ENCODE data around the gene TMEM92.

Gene TMEM92

GRCh38 chr17:50280068-50280467, 5.8 kb downstream of the TMEM92 start:
- no peak for ATAC-seq
- TF ChIP-seq RARB (CRISPR knock-in tag; IDR thresholded peaks at IDR 0.05): no peak
- TF ChIP-seq ZFP30 (CRISPR knock-in tag; IDR thresholded peaks at IDR 0.05): no peak

- TF ChIP-seq BACH2 (CRISPR knock-in tag; IDR thresholded peaks at IDR 0.05; ENCODE audit: borderline replicate concordance) (no peak), TCF4 (CRISPR knock-in tag; IDR thresholded peaks at IDR 0.05; ENCODE audit: borderline replicate concordance) (no peak), ARNTL (CRISPR knock-in tag; IDR thresholded peaks at IDR 0.05; ENCODE audit: borderline replicate concordance, low read depth) (no peak), PATZ1 (CRISPR knock-in tag; IDR thresholded peaks at IDR 0.05; ENCODE audit: borderline replicate concordance) (no peak), ZNF70 (CRISPR knock-in tag; IDR thresholded peaks at IDR 0.05) (no peak), SNAI2 (CRISPR knock-in tag; IDR thresholded peaks at IDR 0.05) (no peak), RARB (CRISPR knock-in tag; IDR thresholded peaks at IDR 0.05) (no peak), PPARA (CRISPR knock-in tag; IDR thresholded peaks at IDR 0.05; ENCODE audit: borderline replicate concordance) (no peak), ESRRG (CRISPR knock-in tag; IDR thresholded peaks at IDR 0.05) (no peak), ZFP3 (CRISPR knock-in tag; IDR thresholded peaks at IDR 0.05) (no peak), ZNF565 (CRISPR knock-in tag; conservative IDR thresholded peaks at IDR 0.05; ENCODE audit: low read depth) (no peak), TSHZ2 (CRISPR knock-in tag; IDR thresholded peaks at IDR 0.05) (no peak), ISL1 (CRISPR knock-in tag; IDR thresholded peaks at IDR 0.05) (no peak), ZNF8 (CRISPR knock-in tag; IDR thresholded peaks at IDR 0.05) (no peak), CSRNP3 (CRISPR knock-in tag; IDR thresholded peaks at IDR 0.05) (no peak), ZC3H10 (CRISPR knock-in tag; IDR thresholded peaks at IDR 0.05) (no peak)
- ATAC-seq: no peak
Observed at GRCh38 chr17:50280801-50281441, 6.7 kb downstream of the TMEM92 start.

- no peak for ATAC-seq
- TF ChIP-seq TSHZ2 (CRISPR knock-in tag; IDR thresholded peaks at IDR 0.05) (no peak), BACH2 (CRISPR knock-in tag; IDR thresholded peaks at IDR 0.05; ENCODE audit: borderline replicate concordance) (no peak), CSRNP3 (CRISPR knock-in tag; IDR thresholded peaks at IDR 0.05) (no peak), TOX (CRISPR knock-in tag; IDR thresholded peaks at IDR 0.05; ENCODE audit: borderline replicate concordance) (no peak), ESRRG (CRISPR knock-in tag; IDR thresholded peaks at IDR 0.05) (no peak)
Observed at GRCh38 chr17:50281739-50282401, 7.6 kb downstream of the TMEM92 start.

Measured in SK-N-SH treated with all-trans-retinoic acid at 6 μM for 48 hours (cell line).